AG10803 (cell line): ENCODE measurements around the gene ILKAP.

Experiments used
- DNase-seq: peaks from one replicate; pipeline ENCODE4 v3.0.0; 2010; ENCODE audit warnings: low read depth
- H3K4me3 ChIP-seq: 2 replicates; pipeline ENCODE4 v1.5.1; 2011; ENCODE audit warnings: mild to moderate bottlenecking, low read length, control low read depth
- TF ChIP-seq, protein P1 (sequence below): conservative IDR thresholded peaks from 2 replicates; pipeline ENCODE4 v1.5.1; 2011; ENCODE audit warnings: mild to moderate bottlenecking, low read length, control low read depth, inconsistent platforms

The ILKAP gene

DNA sequence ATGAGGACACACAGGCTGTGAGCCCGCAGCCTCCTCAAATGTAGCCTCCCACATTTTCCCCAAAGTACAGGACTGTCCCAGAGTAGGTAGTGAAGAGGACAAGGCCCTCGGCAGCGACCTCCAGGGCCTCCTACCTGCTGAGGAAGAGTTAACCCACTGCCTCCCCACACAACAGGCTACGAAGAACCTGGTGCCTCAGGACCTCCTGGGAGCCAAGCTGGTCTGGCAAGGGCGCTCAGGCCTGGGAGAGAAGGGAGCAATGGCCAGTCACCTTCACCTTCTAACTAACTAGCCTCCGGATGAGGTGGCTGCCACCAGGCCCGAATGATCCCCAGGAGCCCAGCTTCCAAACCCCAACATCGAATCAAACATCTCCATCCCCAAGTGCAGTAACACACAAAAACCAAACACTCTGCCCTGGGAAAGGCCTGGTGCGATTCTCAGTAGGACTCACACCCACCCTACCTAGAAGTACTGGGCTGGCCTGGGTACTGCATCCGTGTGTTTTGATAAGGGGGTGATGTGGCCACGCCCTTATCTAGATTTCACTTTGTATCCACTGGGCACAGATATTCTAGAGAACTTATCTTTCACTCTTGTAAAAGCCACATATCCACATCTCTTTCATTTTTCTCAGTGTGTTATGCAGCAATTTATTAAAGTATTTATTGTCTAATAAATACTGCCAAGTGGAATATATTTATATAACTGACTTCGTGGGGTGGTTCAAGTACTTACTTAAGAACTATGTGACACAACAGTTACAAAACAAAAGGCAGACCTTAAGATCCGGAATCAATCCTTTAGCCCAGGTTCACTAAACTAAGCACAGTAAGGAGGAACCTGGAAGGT, 35.1 kb downstream of the ILKAP start:
- TF ChIP-seq, protein P1, sequence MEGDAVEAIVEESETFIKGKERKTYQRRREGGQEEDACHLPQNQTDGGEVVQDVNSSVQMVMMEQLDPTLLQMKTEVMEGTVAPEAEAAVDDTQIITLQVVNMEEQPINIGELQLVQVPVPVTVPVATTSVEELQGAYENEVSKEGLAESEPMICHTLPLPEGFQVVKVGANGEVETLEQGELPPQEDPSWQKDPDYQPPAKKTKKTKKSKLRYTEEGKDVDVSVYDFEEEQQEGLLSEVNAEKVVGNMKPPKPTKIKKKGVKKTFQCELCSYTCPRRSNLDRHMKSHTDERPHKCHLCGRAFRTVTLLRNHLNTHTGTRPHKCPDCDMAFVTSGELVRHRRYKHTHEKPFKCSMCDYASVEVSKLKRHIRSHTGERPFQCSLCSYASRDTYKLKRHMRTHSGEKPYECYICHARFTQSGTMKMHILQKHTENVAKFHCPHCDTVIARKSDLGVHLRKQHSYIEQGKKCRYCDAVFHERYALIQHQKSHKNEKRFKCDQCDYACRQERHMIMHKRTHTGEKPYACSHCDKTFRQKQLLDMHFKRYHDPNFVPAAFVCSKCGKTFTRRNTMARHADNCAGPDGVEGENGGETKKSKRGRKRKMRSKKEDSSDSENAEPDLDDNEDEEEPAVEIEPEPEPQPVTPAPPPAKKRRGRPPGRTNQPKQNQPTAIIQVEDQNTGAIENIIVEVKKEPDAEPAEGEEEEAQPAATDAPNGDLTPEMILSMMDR = no peak
- H3K4me3 ChIP-seq = no peak overlapping the region
- no peak for DNase-seq

DNA sequence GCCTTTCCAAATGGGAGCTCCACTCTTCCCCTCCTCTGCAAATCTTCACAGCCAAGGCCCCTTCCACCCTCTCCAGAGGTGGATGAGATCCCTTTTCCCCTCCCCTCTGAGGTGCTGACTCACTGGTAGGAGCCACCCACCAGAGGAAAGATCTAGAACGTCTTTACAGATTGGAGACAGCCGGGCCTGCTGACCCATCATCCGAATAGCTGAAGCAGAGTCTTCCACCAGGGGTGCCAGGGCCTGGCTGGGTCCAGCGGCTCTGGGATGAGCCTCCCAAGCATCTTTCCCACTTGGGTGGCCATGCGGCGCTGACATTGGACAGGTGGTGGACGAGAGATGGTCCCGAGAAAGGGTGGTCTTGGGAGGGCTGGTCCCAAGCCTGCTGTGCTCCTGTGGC, 35.7 kb downstream of the ILKAP start:
- H3K4me3 ChIP-seq = no peak overlapping the region
- TF ChIP-seq, protein P1 = no peak
- DNase-seq = peak; percentile 15

GRCh38 chr2:238167344-238167715, 36.2 kb downstream of the ILKAP start:
- TF ChIP-seq, protein P1 = no peak
- no peak for DNase-seq
- no peak overlapping the region for H3K4me3 ChIP-seq

- TF ChIP-seq, protein P1 = no peak
- H3K4me3 ChIP-seq = no peak overlapping the region
- DNase-seq = no peak
These were observed 36.8 kb downstream of the ILKAP start for GRCh38 chr2:238166391-238167343.

DNA sequence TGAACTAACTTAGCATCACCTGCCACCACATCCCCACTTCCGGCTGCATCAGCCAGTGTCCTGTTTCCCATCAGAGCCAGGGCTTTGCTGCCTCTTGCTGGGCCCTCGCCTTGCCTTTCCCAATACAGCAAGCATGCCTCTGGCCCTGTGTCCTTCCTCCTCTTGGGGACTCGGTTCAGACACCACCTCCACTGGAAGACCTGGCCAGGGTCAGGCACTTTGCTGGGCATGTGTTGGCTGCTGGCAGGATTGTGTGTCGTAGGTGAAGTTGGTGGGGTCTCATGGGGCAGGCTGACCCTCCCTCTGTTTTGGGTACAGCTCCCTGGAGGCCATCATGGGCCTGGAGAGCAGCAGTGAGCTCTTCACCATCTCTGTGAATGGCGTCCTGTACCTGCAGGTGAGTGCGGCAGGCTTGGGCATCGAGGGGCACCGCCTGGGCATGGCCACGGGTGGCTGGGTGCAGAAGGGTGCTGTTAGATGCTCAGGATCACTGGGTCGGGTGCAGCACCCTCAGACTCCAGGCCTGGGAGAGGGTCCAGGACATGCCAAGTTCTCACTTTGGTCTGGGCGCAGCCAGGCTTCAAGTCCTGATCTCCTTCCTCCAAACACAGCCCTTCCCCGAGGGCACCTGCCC, 38.1 kb downstream of the ILKAP start:
- TF ChIP-seq, protein P1 = no peak
- H3K4me3 ChIP-seq = no peak overlapping the region
- DNase-seq = no peak

DNA sequence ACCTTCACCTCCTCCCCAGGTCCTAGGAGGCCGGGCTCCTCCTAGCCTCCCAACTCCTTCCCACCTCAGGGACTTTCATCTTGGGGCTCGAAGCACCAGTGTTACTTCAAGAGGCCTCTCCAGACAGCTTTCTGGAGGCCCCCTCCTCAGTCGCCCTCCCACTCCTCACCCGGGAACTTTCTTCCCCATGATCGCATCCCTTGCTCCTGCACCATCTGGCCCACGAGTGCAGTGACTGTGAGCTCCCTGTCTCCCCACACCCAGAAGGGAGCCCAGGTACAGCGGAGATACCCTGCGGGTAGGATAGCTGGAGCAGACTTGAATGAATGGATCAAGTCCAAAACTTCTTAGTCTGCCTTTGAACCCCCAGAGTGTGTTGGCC, 38.6 kb downstream of the ILKAP start:
- DNase-seq = no peak
- no peak overlapping the region for H3K4me3 ChIP-seq
- TF ChIP-seq, protein P1 = no peak
